Testis (tissue), 2 donors: ENCODE data around the gene GTSE1.

Experiments
- POLR2A ChIP-seq: fragments of 450-650 bp; IDR thresholded peaks from one replicate; pipeline ENCODE4 v1.6.1; 2017; ENCODE audit warnings: antibody characterized with exemption, mild to moderate bottlenecking, moderate library complexity
- TF ChIP-seq, protein P1 (sequence below), 3 experiments: fragments of 450-650 bp in 2 of 3; fragments of 200-600 bp in 1 of 3; sonication (generic) in 1 of 3; IDR thresholded peaks; one replicate each; pipeline ENCODE4 v1.5.1; 2016 to 2019; ENCODE audit warnings: antibody characterized with exemption in 3 of 3, mild to moderate bottlenecking in 2 of 3, moderate library complexity in 1 of 3

DNA sequence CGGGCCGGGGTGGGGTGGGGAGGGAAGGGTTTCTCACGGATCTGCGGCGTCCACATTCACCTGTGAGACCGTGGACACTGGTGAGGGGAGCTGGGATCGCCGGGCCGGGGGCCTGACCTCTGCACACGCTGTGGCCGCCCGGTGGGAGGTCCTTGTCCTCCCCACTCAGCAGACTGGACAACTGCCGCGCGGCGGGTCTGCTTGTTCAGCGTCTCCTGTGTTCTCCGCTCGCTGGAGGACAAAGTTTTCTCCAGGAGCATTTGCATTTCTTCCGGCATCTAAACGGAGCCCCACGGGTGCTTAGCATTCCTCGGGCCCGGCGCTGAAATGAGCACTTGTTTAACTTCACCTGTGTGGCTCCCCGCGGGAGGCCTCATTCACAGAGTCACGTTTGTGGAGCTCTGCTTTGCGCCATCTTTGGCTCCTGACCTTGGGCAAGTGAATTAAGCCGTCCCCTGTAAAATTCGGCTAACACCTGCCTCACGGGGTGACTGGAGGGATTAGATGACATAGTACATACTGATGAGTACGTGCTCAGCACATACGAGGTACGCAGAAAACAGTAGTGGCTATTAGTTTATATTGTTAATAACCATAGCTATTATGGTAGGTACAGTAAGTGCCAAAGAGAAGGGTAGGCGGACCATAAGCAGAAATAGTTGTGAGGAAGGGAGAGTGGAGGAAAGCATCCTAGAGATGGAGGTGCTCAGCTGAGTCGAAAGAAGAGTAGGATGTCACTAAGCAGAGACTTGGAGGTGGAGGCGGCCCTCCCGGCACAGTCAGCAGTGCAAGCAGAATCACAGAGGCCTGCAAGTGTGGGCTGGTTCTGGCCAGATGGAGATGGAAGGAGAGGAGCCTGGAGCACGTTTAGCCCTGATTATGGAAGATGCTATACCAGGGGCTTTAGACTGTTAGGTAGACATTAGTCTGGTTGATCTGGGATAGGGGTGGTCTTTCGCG, 39.7 kb downstream of the GTSE1 start:
- TF ChIP-seq, protein P1, sequence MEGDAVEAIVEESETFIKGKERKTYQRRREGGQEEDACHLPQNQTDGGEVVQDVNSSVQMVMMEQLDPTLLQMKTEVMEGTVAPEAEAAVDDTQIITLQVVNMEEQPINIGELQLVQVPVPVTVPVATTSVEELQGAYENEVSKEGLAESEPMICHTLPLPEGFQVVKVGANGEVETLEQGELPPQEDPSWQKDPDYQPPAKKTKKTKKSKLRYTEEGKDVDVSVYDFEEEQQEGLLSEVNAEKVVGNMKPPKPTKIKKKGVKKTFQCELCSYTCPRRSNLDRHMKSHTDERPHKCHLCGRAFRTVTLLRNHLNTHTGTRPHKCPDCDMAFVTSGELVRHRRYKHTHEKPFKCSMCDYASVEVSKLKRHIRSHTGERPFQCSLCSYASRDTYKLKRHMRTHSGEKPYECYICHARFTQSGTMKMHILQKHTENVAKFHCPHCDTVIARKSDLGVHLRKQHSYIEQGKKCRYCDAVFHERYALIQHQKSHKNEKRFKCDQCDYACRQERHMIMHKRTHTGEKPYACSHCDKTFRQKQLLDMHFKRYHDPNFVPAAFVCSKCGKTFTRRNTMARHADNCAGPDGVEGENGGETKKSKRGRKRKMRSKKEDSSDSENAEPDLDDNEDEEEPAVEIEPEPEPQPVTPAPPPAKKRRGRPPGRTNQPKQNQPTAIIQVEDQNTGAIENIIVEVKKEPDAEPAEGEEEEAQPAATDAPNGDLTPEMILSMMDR (IDR thresholded peaks at IDR 0.05): no peak
- no peak for TF ChIP-seq POLR2A
